Measurements from ENCODE around the gene ZNF695.

The ZNF695 gene

DNA sequence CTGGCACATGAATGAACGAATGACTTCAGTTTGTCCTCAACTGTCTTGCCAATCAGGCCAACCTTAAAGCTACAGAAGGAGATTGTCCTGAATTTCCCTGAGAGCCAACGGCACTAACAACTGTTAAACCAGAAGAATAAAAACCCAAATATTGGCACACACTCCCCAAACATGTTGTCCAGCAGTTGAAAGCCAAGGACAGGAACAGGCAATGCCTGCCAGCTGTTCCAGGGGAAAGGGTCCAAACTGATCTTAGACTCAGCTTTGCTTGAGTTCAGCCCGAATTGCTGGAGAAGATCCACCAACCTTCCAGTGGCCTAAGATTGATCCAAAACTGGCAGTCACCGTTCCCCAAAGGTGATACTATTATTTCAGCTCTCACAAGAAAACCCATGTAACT is 53.7 kb downstream of the ZNF695 start:
- DNase-seq = no peak

DNA sequence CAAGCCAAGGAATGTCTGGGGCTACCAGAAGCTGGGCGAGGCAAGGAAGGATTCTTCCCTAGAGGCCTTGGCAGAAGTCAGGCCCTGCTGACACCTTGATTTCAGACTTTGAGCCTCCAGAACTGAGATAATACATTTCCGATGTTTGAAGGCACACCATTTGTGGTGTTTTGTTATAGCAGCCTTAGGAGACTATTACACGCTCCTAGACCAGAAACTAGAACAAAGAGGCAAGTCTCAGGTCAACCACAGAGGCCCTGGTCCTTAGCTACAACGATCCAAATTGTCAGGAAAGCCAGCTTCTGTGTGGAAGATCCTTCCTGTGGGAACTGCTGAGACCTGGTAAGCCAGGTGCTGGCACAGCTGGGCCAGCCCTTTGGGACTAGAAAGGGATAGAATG is 56.4 kb downstream of the ZNF695 start:
- DNase-seq = no peak

DNA sequence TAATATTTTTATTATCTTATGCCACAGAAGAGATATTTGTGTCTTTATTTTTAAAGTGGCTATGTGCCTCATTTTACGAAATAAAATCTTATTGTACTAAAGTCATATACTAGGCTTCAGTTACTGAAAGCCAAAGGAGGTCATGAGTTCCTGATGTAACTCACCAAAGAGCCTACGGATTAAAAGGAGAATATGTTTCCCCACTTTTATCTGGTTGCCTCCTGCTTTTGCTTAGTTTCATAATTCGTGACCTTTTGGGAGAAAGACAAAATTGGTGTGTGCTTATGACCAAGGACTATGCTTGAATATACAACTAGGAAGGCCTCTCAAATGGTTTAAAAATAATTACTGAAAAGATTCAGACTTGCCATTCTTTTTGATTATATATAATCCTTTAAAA is 57.9 kb downstream of the ZNF695 start:
- no peak for DNase-seq

DNA sequence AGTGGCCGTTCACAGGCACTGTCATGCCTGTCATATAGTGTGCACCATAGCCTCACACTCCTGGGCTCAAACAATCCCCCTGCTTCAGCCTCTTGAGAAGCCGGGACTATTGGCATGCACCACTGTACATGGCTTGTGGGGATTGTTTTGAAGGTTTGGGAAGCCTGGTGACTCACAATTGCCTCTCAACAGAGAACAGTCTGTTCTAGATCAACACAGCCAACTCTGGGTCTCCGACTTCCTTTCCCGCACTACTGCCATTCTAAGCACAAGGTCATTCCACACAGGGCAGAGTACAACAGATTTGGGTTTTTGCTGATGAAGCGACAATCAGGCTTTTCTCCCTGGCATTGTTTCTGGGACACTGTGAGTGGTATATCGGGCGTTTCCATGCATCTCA is 60.6 kb downstream of the ZNF695 start:
- no peak for DNase-seq

DNA sequence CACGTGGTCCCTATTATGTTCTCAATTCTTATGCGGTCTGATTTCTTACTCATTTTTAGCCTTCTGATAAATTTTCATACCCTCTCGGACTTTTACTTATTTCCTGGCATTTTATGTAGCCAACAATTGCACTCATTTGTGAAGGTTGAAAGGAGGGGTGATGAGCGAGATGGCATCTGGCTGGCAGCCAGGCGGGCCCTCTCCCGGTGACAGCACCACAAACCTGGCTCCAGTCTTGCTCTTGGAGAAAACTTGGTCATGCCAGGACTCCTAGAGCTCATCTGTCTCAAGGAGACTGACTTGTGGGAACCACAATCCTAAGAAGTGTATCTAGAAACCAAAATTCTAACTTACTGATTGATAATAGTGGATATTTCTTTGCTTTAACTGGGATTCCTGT is 61.5 kb downstream of the ZNF695 start:
- no peak for DNase-seq

Measured in stimulated activated naive CD4-positive, alpha-beta T cell treated with Interleukin-2 at 50 U/mL for 16 hours (primary cell).